ENCODE results near the gene SRM.
A peak's percentile ranks its signal among the peaks of the same experiment; 100 is the strongest.
"Not testable (repeated sequence)": the region's sequence is repeated elsewhere in the genome, so short reads cannot be mapped to it uniquely, and the experiment has no call there.

SRM gene

DNA sequence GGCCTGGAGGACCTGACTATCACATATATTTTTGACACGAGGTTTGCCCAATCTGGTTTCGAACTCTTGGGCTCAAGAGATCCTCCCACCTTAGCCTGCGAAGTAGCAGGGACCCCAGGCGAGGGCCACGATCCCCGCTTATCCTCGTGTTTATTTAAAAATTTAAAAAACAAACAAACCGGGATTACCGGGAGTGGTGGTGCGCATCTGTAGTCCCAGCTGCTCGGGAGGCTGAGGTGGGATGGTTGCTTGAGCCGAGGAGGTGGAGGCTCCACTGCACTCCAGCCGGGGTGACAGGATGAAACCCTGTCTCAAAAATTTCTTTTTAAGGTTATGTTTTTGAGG is 40.3 kb upstream of the SRM start:
- peak overlapping the region; percentile 93 to 98 (median 95) for H3K27ac Mint-ChIP-seq
- peaks cover 22% of the 10 kb centered on the region for H3K36me3 Mint-ChIP-seq (ENCODE audit: low read depth)
- TF ChIP-seq, protein P1, sequence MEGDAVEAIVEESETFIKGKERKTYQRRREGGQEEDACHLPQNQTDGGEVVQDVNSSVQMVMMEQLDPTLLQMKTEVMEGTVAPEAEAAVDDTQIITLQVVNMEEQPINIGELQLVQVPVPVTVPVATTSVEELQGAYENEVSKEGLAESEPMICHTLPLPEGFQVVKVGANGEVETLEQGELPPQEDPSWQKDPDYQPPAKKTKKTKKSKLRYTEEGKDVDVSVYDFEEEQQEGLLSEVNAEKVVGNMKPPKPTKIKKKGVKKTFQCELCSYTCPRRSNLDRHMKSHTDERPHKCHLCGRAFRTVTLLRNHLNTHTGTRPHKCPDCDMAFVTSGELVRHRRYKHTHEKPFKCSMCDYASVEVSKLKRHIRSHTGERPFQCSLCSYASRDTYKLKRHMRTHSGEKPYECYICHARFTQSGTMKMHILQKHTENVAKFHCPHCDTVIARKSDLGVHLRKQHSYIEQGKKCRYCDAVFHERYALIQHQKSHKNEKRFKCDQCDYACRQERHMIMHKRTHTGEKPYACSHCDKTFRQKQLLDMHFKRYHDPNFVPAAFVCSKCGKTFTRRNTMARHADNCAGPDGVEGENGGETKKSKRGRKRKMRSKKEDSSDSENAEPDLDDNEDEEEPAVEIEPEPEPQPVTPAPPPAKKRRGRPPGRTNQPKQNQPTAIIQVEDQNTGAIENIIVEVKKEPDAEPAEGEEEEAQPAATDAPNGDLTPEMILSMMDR (IDR thresholded peaks at IDR 0.05; ENCODE audit: unreplicated experiment in 3 of 3), result no peak
- peaks cover 13% of the 10 kb centered on the region for H3K4me1 Mint-ChIP-seq
- H3K4me3 Mint-ChIP-seq, result peak overlapping the region; percentile 95 to 98 (median 96)
- no peaks in the 10 kb centered on the region for H3K9me3 Mint-ChIP-seq
- no peaks in the 10 kb centered on the region for H3K27me3 Mint-ChIP-seq (ENCODE audit: low read depth)

DNA sequence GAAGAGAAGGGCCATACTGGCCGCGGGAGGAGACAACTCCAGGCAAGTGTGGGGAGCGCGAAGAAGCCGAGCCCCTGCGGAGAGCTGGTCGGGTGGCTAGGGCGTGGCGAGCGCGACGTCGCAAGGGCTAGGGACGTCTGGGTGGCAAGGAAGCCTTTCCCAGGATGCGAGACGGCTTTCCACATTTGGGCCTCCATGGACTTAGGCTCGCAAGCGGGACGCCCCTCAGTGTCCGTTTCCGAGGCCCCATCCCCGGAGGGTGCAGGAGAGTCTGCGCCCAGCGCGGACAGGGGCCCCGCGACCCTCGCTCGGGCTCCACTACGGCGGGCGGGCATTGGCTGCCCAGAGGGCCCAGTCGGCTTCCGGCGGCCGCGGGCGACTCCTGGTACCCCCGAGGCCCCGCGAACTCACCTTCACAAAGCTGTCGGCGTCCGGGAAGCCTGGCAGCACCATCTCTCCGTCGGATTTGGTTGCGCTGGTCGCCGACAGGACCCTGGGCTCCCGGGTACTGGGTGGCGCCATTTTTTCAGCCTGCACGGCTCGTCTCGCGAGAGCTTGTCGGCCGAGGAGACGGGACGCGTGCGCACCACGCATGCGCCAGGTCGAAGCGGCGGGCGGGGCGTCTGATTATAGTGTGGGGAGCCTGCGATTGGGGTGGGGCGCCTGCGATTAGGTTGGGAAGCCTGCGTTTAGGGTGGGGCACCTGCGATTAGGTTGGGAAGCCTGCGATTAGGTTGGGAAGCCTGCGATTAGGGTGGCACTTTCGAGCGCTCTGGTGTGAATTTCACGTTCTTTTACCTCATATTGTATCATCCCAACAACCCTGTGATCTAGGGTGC is 39.7 kb upstream of the SRM start, which contains the start of gene EXOSC10:
Gene EXOSC10, minus strand, starts transcription at position 560 of the 839 bp plus-strand sequence. Its CDS starts 38 bp downstream, at position 522.
- Mint-ChIP-seq H3K27ac (peak within 1 kb of the TSS; percentile 93 to 98 (median 95)), H3K4me3 (peak within 1 kb of the TSS; percentile 95 to 98 (median 96)), H3K27me3 (ENCODE audit: low read depth) (no peaks in the 10 kb centered on the region), H3K9me3 (no peaks in the 10 kb centered on the region), H3K36me3 (ENCODE audit: low read depth) (peaks cover 26% of the 10 kb centered on the region), H3K4me1 (peaks cover 13% of the 10 kb centered on the region)
- TF ChIP-seq, protein P1 (IDR thresholded peaks at IDR 0.05; ENCODE audit: unreplicated experiment in 3 of 3), result no peak

DNA sequence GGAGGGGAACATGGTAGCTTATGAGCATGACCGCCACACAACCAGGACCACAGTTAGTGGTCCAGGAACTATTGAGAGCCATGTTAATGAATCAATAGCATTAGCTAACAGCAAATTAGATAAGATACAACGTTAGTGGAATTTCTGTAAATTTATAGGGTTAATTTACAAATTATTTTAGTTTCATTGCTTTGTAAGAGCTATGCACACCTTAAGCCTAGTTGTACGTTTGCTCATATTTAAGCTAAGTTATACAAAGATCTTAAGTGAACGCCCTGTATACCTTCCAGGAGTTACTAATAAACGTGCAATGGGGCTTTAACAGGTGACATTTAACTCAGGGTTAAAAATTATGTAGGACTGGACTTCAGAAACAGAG is 39.1 kb upstream of the SRM start:
- H3K27ac Mint-ChIP-seq, result peak overlapping the region; percentile 90 to 95 (median 93)
- peaks cover 13% of the 10 kb centered on the region for H3K4me1 Mint-ChIP-seq
- H3K4me3 Mint-ChIP-seq, result peak overlapping the region; percentile 95 to 98 (median 96)
- H3K36me3 Mint-ChIP-seq (ENCODE audit: low read depth), result peaks cover 26% of the 10 kb centered on the region
- no peaks in the 10 kb centered on the region for H3K27me3 Mint-ChIP-seq (ENCODE audit: low read depth)
- TF ChIP-seq, protein P1 (IDR thresholded peaks at IDR 0.05; ENCODE audit: unreplicated experiment in 3 of 3), result no peak
- H3K9me3 Mint-ChIP-seq, result no peaks in the 10 kb centered on the region

DNA sequence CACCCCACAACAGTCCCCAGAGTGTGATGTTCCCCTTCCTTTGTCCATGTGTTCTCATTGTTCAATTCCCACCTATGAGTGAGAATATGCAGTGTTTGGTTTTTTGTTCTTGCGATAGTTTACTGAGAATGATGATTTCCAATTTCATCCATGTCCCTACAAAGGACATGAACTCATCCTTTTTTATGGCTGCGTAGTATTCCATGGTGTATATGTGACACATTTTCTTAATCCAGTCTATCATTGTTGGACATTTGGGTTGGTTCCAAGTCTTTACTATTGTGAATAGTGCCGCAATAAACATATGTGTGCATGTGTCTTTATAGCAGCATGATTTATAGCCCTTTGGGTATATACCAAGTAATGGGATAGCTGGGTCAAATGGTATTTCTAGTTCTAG is 24.0 kb upstream of the SRM start:
- not testable (repeated sequence) for H3K4me1 Mint-ChIP-seq, H3K4me3 Mint-ChIP-seq

DNA sequence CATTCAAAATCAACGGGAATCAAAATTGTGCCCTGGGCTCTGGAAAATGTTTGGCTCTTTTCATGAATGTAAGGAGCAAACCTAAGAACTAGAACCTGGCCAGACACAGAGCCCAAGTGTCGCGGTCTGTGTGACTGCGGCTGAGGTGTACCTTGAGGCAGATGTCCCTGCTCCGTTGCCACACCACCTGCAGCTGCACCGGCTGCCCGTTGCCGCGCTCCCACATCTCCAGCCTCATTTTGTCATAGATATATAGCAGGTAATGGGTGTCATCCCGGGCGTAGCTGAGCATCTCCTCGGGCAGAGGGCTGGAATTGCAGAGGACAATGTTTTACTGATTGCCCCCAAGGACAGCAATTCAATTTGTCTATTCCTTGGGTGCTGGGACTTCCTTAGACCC is 21.1 kb upstream of the SRM start:
- Mint-ChIP-seq H3K27me3 (ENCODE audit: low read depth) (no peaks in the 10 kb centered on the region), H3K4me3 (no peak overlapping the region), H3K36me3 (ENCODE audit: low read depth) (peaks cover 68% of the 10 kb centered on the region)

More for the DNA sequence above, 24.0 kb upstream of the SRM start:
- H3K9me3 Mint-ChIP-seq; H3K27me3 Mint-ChIP-seq (ENCODE audit: low read depth); H3K27ac Mint-ChIP-seq: not testable (repeated sequence)
- peaks cover 74% of the 10 kb centered on the region for H3K36me3 Mint-ChIP-seq (ENCODE audit: low read depth)

DNA sequence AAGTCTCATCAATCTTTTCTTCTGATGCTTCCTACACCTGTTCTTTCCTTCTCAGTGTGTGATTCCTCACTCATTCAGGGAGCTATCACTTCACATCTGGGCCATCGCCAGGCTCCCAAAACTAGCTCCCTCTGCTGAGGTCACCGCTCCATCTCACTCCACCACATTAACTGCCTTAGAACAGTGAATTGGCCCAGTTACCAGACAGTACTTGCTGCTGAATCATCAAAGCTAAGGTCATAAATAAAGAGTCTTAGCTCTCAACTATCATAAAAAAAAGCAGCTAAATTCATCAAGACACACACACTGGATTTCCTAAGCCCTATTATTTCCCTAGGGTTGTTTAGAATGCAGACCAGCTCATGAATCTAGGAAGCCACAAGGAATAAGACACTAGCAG is 18.8 kb upstream of the SRM start:
- Mint-ChIP-seq H3K36me3 (ENCODE audit: low read depth) (peaks cover 63% of the 10 kb centered on the region), H3K9me3 (no peaks in the 10 kb centered on the region), H3K4me3 (no peak overlapping the region), H3K27ac (no peak overlapping the region), H3K27me3 (ENCODE audit: low read depth) (no peaks in the 10 kb centered on the region), H3K4me1 (no peaks in the 10 kb centered on the region)
- TF ChIP-seq, protein P1 (IDR thresholded peaks at IDR 0.05; ENCODE audit: unreplicated experiment in 3 of 3), result no peak

More for the DNA sequence above, 21.1 kb upstream of the SRM start:
- Mint-ChIP-seq H3K9me3 (no peaks in the 10 kb centered on the region), H3K4me1 (no peaks in the 10 kb centered on the region), H3K27ac (no peak overlapping the region)
- TF ChIP-seq, protein P1 (IDR thresholded peaks at IDR 0.05; ENCODE audit: unreplicated experiment in 3 of 3), result no peak

DNA sequence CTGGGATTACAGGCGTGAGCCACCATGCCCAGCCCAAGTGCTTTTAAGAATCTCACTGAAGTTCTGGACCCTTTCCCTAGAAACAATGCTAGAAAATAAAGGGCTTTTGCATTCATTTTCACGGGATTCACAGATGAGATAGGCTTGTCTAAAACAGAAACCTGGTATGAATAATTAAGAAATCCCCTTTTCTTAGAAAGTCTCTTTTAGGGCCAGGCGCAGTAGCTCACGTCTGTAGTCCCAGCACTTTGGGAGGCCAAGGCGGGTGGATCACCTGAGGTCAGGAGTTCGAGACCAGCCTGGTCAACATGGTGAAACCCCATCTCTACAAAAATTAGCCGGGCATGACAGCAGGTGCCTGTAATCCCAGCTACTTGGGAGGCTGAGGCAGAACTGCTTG is 13.6 kb upstream of the SRM start:
- not testable (repeated sequence) for H3K4me3 Mint-ChIP-seq; H3K27me3 Mint-ChIP-seq (ENCODE audit: low read depth); H3K9me3 Mint-ChIP-seq; H3K4me1 Mint-ChIP-seq; H3K27ac Mint-ChIP-seq
- peaks cover 72% of the 10 kb centered on the region for H3K36me3 Mint-ChIP-seq (ENCODE audit: low read depth)

All from nephron (organoid).